Measurements from ENCODE around the gene MCOLN2.

The MCOLN2 gene

DNA sequence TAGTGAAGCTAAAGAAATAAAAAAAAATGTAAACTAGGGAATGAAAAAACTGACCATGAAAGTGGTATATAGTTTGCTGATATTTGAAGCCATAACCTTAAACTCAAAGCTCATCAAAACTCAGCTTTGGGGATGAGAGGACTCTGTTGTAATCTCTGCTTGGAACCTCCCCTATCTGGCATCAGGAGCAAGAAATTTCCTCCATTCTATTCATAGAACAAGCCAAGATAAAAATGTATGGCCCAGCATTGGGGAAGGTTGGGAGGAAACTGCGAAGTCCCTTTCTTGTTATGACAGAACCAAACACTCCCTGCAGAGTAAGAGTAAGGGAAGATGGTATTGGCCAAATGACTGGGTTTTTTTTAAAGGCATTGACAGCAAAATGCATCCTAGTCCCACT is 35.6 kb downstream of the MCOLN2 start:
- H3K4me3 ChIP-seq (ENCODE audit: low read depth, low read length), result no peak overlapping the region
- H3K4me1 ChIP-seq (ENCODE audit: control insufficient read depth, insufficient read depth, low read length, unreplicated experiment), result peaks cover 33% of the 10 kb centered on the region
- no peaks in the 10 kb centered on the region for H3K36me3 ChIP-seq (ENCODE audit: insufficient read depth, low read length)
- no peaks in the 10 kb centered on the region for H3K79me2 ChIP-seq (ENCODE audit: control insufficient read depth, insufficient read depth, low read length, unreplicated experiment)
- H3K27ac ChIP-seq (ENCODE audit: low read depth, low read length), result no peak overlapping the region
- no peaks in the 10 kb centered on the region for H3K27me3 ChIP-seq (ENCODE audit: insufficient read depth, low read length)
- no peak overlapping the region for H2AFZ ChIP-seq (ENCODE audit: low read length, unreplicated experiment)

DNA sequence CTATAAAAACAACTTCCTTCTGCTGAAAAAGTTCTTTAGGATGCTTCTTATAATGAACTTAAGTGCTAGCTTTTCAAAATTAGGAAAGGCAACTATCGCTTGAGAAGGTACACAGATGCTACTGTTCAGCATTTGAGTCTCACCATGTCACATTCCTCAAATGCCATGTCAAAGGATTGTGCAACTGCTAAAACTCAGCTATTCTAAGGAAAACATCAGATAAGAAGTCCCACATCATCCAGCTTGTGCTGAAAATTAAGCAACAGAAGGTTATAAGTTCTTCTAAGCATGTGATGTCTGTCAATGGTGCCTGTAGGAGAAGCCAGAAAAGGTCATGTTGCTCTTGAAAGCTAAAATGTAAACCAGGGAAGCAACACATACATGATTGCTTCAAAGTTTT is 36.5 kb downstream of the MCOLN2 start:
- no peak overlapping the region for H2AFZ ChIP-seq (ENCODE audit: low read length, unreplicated experiment)
- H3K27ac ChIP-seq (ENCODE audit: low read depth, low read length), result no peak overlapping the region
- H3K79me2 ChIP-seq (ENCODE audit: control insufficient read depth, insufficient read depth, low read length, unreplicated experiment), result no peaks in the 10 kb centered on the region
- no peak overlapping the region for H3K4me3 ChIP-seq (ENCODE audit: low read depth, low read length)
- no peaks in the 10 kb centered on the region for H3K27me3 ChIP-seq (ENCODE audit: insufficient read depth, low read length)
- H3K36me3 ChIP-seq (ENCODE audit: insufficient read depth, low read length), result no peaks in the 10 kb centered on the region
- peaks cover 33% of the 10 kb centered on the region for H3K4me1 ChIP-seq (ENCODE audit: control insufficient read depth, insufficient read depth, low read length, unreplicated experiment)

- H3K36me3 ChIP-seq (ENCODE audit: insufficient read depth, low read length), result no peaks in the 10 kb centered on the region
These were observed 37.6 kb downstream of the MCOLN2 start for GRCh38 chr1:84959294-84959693.

GRCh38 chr1:84957966-84958365 is 38.9 kb downstream of the MCOLN2 start:
- H3K27me3 ChIP-seq (ENCODE audit: insufficient read depth, low read length), result no peaks in the 10 kb centered on the region
- H3K79me2 ChIP-seq (ENCODE audit: control insufficient read depth, insufficient read depth, low read length, unreplicated experiment), result no peaks in the 10 kb centered on the region
- H2AFZ ChIP-seq (ENCODE audit: low read length, unreplicated experiment), result no peak overlapping the region
- peaks cover 33% of the 10 kb centered on the region for H3K4me1 ChIP-seq (ENCODE audit: control insufficient read depth, insufficient read depth, low read length, unreplicated experiment)
- H3K4me3 ChIP-seq (ENCODE audit: low read depth, low read length), result no peak overlapping the region
- no peaks in the 10 kb centered on the region for H3K36me3 ChIP-seq (ENCODE audit: insufficient read depth, low read length)
- H3K27ac ChIP-seq (ENCODE audit: low read depth, low read length), result no peak overlapping the region

More at GRCh38 chr1:84959294-84959693, 37.6 kb downstream of the MCOLN2 start:
- Histone ChIP-seq H3K4me1 (ENCODE audit: control insufficient read depth, insufficient read depth, low read length, unreplicated experiment) (peaks cover 33% of the 10 kb centered on the region), H2AFZ (ENCODE audit: low read length, unreplicated experiment) (no peak overlapping the region), H3K27me3 (ENCODE audit: insufficient read depth, low read length) (no peaks in the 10 kb centered on the region), H3K27ac (ENCODE audit: low read depth, low read length) (0 out of 2 replicates have a peak overlapping the region, but pooled peaks have one; percentile 30), H3K4me3 (ENCODE audit: low read depth, low read length) (no peak overlapping the region), H3K79me2 (ENCODE audit: control insufficient read depth, insufficient read depth, low read length, unreplicated experiment) (no peaks in the 10 kb centered on the region)

DNA sequence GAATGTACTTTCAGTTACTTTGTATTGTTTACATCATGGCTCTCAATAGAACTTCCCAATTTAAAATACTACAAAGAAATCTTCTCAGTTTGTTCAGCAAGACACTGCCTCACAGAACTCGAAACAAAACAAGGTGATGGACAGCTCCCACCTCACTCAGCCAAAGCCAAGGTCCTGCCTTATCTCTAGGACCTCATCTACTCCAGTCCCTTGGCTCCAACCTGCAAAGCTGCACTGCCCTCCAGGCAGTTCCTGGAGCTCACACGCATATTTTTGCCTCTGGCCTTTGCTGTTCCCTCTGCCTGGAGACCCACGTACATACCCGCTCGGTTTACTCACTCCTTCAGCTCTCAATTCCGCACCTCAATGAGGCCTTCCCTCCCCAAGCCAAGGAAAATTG is 40.3 kb downstream of the MCOLN2 start:
- no peak overlapping the region for H3K4me3 ChIP-seq (ENCODE audit: low read depth, low read length)
- peaks cover 5% of the 10 kb centered on the region; the same call in 1 of the 2 replicates for H3K27me3 ChIP-seq (ENCODE audit: insufficient read depth, low read length)
- peaks cover 6% of the 10 kb centered on the region; the same call in 1 of the 2 replicates for H3K36me3 ChIP-seq (ENCODE audit: insufficient read depth, low read length)
- H2AFZ ChIP-seq (ENCODE audit: low read length, unreplicated experiment), result no peak overlapping the region
- no peaks in the 10 kb centered on the region for H3K79me2 ChIP-seq (ENCODE audit: control insufficient read depth, insufficient read depth, low read length, unreplicated experiment)
- no peak overlapping the region for H3K27ac ChIP-seq (ENCODE audit: low read depth, low read length)
- peaks cover 27% of the 10 kb centered on the region for H3K4me1 ChIP-seq (ENCODE audit: control insufficient read depth, insufficient read depth, low read length, unreplicated experiment)

- Histone ChIP-seq H3K4me1 (ENCODE audit: control insufficient read depth, insufficient read depth, low read length, unreplicated experiment) (peaks cover 22% of the 10 kb centered on the region), H3K4me3 (ENCODE audit: low read depth, low read length) (no peak overlapping the region), H3K27ac (ENCODE audit: low read depth, low read length) (no peak overlapping the region), H3K36me3 (ENCODE audit: insufficient read depth, low read length) (peaks cover 6% of the 10 kb centered on the region; the same call in 1 of the 2 replicates), H3K79me2 (ENCODE audit: control insufficient read depth, insufficient read depth, low read length, unreplicated experiment) (no peaks in the 10 kb centered on the region), H3K27me3 (ENCODE audit: insufficient read depth, low read length) (peaks cover 5% of the 10 kb centered on the region; the same call in 1 of the 2 replicates), H2AFZ (ENCODE audit: low read length, unreplicated experiment) (no peak overlapping the region)
These were observed 40.8 kb downstream of the MCOLN2 start for GRCh38 chr1:84956097-84956496.

DNA sequence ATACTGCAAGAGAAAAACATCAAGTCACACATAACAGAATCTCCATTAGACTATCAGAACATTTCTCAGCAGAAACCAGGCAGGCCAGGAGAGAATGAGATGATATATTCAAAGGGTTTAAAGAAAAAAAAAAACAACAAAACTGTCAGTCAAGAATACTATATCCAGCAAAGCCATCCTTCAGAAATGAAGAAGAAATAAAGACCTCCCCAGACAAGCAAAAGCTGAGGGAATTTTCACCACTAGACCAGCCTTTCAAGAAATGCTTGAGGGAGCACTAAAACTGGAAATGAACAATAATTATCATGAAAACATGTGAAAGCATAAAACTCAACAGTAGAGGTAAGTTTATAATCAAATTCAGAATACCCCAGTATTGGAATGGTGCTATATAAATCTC is 47.2 kb downstream of the MCOLN2 start:
- no peaks in the 10 kb centered on the region for H3K79me2 ChIP-seq (ENCODE audit: control insufficient read depth, insufficient read depth, low read length, unreplicated experiment)
- H3K4me1 ChIP-seq (ENCODE audit: control insufficient read depth, insufficient read depth, low read length, unreplicated experiment), result peaks cover 13% of the 10 kb centered on the region
- H3K4me3 ChIP-seq (ENCODE audit: low read depth, low read length), result no peak overlapping the region
- no peak overlapping the region for H3K27ac ChIP-seq (ENCODE audit: low read depth, low read length)
- H2AFZ ChIP-seq (ENCODE audit: low read length, unreplicated experiment), result no peak overlapping the region
- peaks cover 5% of the 10 kb centered on the region; the same call in 1 of the 2 replicates for H3K27me3 ChIP-seq (ENCODE audit: insufficient read depth, low read length)
- H3K36me3 ChIP-seq (ENCODE audit: insufficient read depth, low read length), result peaks cover 6% of the 10 kb centered on the region; the same call in 1 of the 2 replicates

DNA sequence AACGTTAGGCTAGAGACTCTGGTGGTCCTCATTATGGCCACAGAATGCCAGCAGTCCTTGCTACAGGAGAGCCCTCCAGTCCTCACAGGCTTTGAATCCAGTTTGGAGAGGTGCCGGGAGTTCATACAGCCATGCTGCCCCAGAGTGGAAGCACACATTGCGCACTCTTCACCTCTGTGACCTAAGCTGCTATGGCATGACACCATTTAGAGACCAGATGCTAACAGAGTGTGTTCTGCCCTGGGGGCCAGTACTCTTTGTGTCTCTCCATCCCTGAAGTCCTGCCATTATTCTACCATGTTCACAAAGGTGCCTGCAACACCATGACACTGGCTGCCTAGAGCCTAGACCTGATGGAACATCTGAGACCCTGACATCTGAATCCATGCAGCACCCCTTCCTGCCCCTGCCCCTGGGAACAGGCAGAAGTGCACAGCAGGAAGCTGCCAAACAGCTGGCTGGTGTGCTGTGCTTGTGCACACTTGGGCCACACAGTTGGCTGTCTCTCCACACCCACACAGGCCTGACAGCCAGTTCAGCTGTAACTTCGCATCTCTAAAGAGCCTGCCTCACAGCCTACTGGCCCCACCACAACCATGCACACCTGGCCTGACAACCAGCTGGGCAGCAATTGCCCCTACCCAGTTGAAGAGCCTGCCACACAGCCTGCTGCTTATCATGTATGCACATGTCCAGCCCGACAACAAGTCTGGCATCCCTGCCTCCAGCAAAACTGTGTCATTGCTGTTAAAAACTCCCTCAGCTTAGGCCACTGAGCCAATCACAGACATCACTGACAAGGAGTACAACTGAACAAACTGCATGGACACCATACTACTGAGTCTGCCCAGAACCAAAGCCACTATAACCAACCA is 49.1 kb downstream of the MCOLN2 start:
- H3K4me3 ChIP-seq (ENCODE audit: low read depth, low read length), result no peak overlapping the region
- no peak overlapping the region for H3K27ac ChIP-seq (ENCODE audit: low read depth, low read length)

GRCh38 chr1:84946631-84947030 is 50.3 kb downstream of the MCOLN2 start:
- Histone ChIP-seq H3K4me3 (ENCODE audit: low read depth, low read length) (no peak overlapping the region), H3K36me3 (ENCODE audit: insufficient read depth, low read length) (no peaks in the 10 kb centered on the region), H3K27ac (ENCODE audit: low read depth, low read length) (peak overlapping the region; percentile 60), H2AFZ (ENCODE audit: low read length, unreplicated experiment) (peak overlapping the region; percentile 86), H3K27me3 (ENCODE audit: insufficient read depth, low read length) (0 out of 2 replicates have a peak, but pooled peaks cover 10% of the 10 kb centered on the region), H3K4me1 (ENCODE audit: control insufficient read depth, insufficient read depth, low read length, unreplicated experiment) (peaks cover 13% of the 10 kb centered on the region), H3K79me2 (ENCODE audit: control insufficient read depth, insufficient read depth, low read length, unreplicated experiment) (no peaks in the 10 kb centered on the region)

More for the DNA sequence above, 49.1 kb downstream of the MCOLN2 start:
- H2AFZ ChIP-seq (ENCODE audit: low read length, unreplicated experiment), result no peak overlapping the region
- H3K4me1 ChIP-seq (ENCODE audit: control insufficient read depth, insufficient read depth, low read length, unreplicated experiment), result peaks cover 13% of the 10 kb centered on the region
- H3K27me3 ChIP-seq (ENCODE audit: insufficient read depth, low read length), result peaks cover 7% of the 10 kb centered on the region; the same call in 1 of the 2 replicates
- H3K36me3 ChIP-seq (ENCODE audit: insufficient read depth, low read length), result peaks cover 5% of the 10 kb centered on the region; the same call in 1 of the 2 replicates
- no peaks in the 10 kb centered on the region for H3K79me2 ChIP-seq (ENCODE audit: control insufficient read depth, insufficient read depth, low read length, unreplicated experiment)

DNA sequence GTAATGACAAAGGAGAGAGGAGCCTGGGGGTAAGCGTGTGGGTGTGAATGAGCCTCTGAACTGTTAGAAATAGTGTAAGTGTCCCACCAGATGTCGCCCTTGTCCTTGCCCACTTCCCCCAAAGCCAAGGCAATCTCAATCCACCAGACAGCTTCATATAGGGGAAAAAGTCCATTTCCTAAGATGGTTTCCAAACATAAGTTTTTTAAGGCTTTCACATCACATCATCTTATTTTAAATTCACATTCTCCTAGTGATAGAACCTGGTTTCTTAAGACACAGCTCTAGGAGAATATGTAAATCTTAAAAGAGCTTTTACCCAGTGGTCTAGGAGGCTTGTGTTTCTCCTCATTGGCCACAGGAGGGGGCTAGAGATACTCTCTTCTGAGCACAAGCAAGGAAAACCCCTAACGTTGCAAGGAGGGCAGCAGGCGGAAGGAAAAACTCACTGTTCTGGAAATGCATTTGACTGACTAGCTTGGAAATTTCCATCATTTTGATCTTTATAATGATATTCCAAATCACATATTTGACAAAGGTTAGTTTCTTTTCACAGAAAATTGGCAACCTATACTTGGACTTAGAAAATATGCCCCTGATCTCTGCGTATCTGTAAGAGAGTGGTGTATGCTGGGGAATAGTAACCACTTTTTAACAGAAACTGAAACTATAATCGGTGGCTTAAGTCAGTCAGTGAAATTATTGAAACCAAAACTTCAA is 52.0 kb downstream of the MCOLN2 start:
- Histone ChIP-seq H3K4me1 (ENCODE audit: control insufficient read depth, insufficient read depth, low read length, unreplicated experiment) (peaks cover 18% of the 10 kb centered on the region), H3K27ac (ENCODE audit: low read depth, low read length) (peak overlapping the region; percentile 77), H3K27me3 (ENCODE audit: insufficient read depth, low read length) (0 out of 2 replicates have a peak, but pooled peaks cover 10% of the 10 kb centered on the region), H3K79me2 (ENCODE audit: control insufficient read depth, insufficient read depth, low read length, unreplicated experiment) (no peaks in the 10 kb centered on the region), H3K4me3 (ENCODE audit: low read depth, low read length) (peak overlapping the region; percentile 76), H2AFZ (ENCODE audit: low read length, unreplicated experiment) (peak overlapping the region; percentile 78), H3K36me3 (ENCODE audit: insufficient read depth, low read length) (no peaks in the 10 kb centered on the region)

Measured in ACC112 (cell line).